ENCODE data around the gene ZNF677. TPM values are rescaled to one million over a fixed set of nuclear protein-coding genes. Genes with fewer than 3 reads are reported as not detected.

ZNF677 gene
- total and polyA plus RNA-seq, 9 of the 15 experiments (the other 6 are each of a cell fraction or from before 2014, with no cell fraction given): 1.5 to 2.3 (median 1.8) TPM

- TF ChIP-seq MGA (IDR thresholded peaks at IDR 0.05) (peak; percentile 64), L3MBTL2 (IDR thresholded peaks at IDR 0.05) (peak; percentile 67), SAP30 (IDR thresholded peaks at IDR 0.05; ENCODE audit: borderline replicate concordance, insufficient read depth, low read depth, low read length, poor library complexity, severe bottlenecking) (peak; percentile 58)
- TF ChIP-seq, protein P1, sequence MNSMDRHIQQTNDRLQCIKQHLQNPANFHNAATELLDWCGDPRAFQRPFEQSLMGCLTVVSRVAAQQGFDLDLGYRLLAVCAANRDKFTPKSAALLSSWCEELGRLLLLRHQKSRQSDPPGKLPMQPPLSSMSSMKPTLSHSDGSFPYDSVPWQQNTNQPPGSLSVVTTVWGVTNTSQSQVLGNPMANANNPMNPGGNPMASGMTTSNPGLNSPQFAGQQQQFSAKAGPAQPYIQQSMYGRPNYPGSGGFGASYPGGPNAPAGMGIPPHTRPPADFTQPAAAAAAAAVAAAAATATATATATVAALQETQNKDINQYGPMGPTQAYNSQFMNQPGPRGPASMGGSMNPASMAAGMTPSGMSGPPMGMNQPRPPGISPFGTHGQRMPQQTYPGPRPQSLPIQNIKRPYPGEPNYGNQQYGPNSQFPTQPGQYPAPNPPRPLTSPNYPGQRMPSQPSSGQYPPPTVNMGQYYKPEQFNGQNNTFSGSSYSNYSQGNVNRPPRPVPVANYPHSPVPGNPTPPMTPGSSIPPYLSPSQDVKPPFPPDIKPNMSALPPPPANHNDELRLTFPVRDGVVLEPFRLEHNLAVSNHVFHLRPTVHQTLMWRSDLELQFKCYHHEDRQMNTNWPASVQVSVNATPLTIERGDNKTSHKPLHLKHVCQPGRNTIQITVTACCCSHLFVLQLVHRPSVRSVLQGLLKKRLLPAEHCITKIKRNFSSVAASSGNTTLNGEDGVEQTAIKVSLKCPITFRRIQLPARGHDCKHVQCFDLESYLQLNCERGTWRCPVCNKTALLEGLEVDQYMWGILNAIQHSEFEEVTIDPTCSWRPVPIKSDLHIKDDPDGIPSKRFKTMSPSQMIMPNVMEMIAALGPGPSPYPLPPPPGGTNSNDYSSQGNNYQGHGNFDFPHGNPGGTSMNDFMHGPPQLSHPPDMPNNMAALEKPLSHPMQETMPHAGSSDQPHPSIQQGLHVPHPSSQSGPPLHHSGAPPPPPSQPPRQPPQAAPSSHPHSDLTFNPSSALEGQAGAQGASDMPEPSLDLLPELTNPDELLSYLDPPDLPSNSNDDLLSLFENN (IDR thresholded peaks at IDR 0.05; ENCODE audit: low read depth in 2 of 2, low read length in 2 of 2): no peak
These were observed 61.7 kb downstream of the ZNF677 start, which contains the start of gene ZNF665 (continued) for GRCh38 chr19:53192771-53193534.
